OCI-LY3 (cell line): ENCODE results near the gene TTLL11.

Experiments
- CTCF ChIP-seq: fragments of 200-600, 300-600 bp; sonication (generic); IDR thresholded peaks from 2 replicates; pipeline ENCODE4 v1.5.1; 2014; ENCODE audit warnings: antibody characterized with exemption, low read length, low read depth
- EZH2phosphoT487 ChIP-seq: fragments of 200-600 bp; shearing (Covaris generic); IDR thresholded peaks from 2 replicates; pipeline ENCODE4 v1.6.1; 2018; ENCODE audit warnings: antibody characterized with exemption, mixed run types, low read depth

DNA sequence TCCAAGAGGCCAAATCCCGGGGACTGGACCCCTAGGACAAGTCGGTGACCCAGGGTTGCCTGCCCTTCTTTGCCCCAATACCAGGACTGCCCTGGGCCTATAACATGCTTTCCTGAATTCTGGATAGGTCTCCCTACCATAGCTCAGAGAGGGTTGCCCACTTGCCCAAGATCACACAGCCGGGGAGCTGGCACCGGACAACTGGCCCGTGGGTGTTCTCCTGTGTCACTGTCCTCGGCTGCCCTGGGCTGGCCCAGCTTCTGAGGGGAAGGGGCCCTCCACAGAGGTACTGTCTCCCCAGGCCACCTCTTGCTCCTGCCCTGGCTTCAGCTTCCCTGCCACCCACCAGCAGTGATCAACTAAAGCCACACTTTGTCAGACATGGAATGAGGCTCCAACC lies 28.8 kb upstream of the TTLL11 start:
- TF ChIP-seq CTCF = no peak
- no peak for TF ChIP-seq EZH2phosphoT487
